Ishikawa (cell line): ENCODE data around the gene LTA.

Experiments
- CEBPB ChIP-seq: IDR thresholded peaks from 2 replicates; pipeline ENCODE4 v1.6.1; 2012
- EGR1 ChIP-seq: IDR thresholded peaks from 2 replicates; pipeline ENCODE4 v1.6.1; 2012
- EP300 ChIP-seq: IDR thresholded peaks from 2 replicates; pipeline ENCODE4 v1.6.1; 2012; ENCODE audit warnings: borderline replicate concordance
- FOXM1 ChIP-seq: IDR thresholded peaks from 2 replicates; pipeline ENCODE4 v1.6.1; 2012; ENCODE audit warnings: low read depth, borderline replicate concordance
- NFIC ChIP-seq: IDR thresholded peaks from 2 replicates; pipeline ENCODE4 v1.6.1; 2012
- TCF12 ChIP-seq: IDR thresholded peaks from 2 replicates; pipeline ENCODE4 v1.6.1; 2012; ENCODE audit warnings: low read depth
- USF1 ChIP-seq: IDR thresholded peaks from 2 replicates; pipeline ENCODE4 v1.6.1; 2012
- YY1 ChIP-seq: IDR thresholded peaks from 2 replicates; pipeline ENCODE4 v1.6.1; 2012; ENCODE audit warnings: low read depth
- TF ChIP-seq, protein P1 (sequence below): IDR thresholded peaks from 2 replicates; pipeline ENCODE4 v1.6.1; 2012; ENCODE audit warnings: low read depth, mild to moderate bottlenecking

DNA sequence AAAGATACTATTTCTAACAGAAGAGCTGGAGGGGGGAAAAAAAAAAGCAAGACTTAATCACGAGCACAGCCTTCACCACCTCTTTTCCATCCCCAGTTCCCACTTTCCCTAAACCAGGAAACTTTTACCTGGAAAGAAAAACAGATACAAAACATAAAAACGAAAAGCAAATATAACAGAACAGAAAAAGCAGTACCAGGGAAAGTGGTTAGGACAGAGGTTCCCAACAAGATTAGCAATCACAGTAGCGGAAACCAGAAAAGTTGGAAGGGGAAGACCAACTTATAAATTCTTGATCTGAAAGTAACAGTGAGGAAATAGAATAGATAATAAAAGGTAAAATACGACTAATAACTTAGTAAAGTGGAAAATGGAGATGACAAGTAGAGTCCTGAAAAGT lies 31.4 kb upstream of the LTA start:
- TF ChIP-seq YY1, result no peak
- TF ChIP-seq, protein P1, sequence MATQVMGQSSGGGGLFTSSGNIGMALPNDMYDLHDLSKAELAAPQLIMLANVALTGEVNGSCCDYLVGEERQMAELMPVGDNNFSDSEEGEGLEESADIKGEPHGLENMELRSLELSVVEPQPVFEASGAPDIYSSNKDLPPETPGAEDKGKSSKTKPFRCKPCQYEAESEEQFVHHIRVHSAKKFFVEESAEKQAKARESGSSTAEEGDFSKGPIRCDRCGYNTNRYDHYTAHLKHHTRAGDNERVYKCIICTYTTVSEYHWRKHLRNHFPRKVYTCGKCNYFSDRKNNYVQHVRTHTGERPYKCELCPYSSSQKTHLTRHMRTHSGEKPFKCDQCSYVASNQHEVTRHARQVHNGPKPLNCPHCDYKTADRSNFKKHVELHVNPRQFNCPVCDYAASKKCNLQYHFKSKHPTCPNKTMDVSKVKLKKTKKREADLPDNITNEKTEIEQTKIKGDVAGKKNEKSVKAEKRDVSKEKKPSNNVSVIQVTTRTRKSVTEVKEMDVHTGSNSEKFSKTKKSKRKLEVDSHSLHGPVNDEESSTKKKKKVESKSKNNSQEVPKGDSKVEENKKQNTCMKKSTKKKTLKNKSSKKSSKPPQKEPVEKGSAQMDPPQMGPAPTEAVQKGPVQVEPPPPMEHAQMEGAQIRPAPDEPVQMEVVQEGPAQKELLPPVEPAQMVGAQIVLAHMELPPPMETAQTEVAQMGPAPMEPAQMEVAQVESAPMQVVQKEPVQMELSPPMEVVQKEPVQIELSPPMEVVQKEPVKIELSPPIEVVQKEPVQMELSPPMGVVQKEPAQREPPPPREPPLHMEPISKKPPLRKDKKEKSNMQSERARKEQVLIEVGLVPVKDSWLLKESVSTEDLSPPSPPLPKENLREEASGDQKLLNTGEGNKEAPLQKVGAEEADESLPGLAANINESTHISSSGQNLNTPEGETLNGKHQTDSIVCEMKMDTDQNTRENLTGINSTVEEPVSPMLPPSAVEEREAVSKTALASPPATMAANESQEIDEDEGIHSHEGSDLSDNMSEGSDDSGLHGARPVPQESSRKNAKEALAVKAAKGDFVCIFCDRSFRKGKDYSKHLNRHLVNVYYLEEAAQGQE, result no peak
- TF ChIP-seq USF1, result no peak
- TF ChIP-seq EGR1, result no peak
- no peak for TF ChIP-seq EP300
- no peak for TF ChIP-seq NFIC
- no peak for TF ChIP-seq TCF12
- no peak for TF ChIP-seq CEBPB
- TF ChIP-seq FOXM1, result no peak
